ENCODE data around the gene SORBS1. TPM values are rescaled to one million over a fixed set of nuclear protein-coding genes. Genes with fewer than 3 reads are reported as not detected.

Gene SORBS1
- polyA plus RNA-seq, 1 experiment = 0.40 TPM

DNA sequence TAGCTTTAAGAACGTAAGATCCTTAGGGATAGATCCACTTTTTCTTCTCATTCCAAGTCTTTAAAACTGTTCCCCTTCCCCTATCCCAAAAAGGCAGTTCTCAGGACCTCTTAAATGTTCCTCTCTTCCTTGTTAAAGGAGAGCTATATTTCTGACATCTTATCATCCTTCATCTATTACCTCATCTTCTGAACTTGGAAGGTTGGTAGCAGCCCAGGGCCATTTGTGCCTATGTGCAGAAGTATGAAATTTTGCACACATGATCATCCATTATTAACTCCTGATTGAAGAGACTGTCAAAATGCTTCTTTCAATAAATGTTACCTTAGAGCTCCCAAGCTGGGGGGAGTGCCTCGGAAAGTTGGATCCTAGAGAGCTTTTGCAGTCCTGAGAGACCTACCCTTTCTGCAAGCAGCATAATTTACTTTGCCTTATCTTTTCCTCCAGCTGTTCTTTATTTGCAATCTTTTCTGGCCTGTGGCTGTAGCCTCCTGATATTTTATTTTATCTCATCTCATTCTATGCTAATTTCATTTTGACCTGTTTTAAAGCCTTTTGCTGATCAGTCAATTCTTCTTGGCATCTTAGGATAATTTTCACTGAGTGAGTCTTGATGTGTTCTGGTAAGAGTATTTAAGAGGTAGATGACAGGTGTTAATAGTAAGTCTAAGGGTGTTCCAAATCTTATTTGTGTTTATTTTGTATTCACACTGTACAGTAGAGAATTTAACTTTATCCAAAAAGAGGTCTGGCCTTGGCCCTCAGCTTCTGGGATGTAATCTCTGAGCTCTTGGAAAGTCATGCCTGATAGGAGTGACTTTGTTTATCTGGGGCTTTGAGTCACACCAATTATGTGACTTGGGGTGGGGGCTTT is 135.3 kb downstream of the SORBS1 start:
- CTCF ChIA-PET = interaction anchor here (0.6 to 1.7 kb wide), 5 partner anchors 8 to 180 kb away, joined by 3 to 6 read pairs (median 4); no protein-coding TSS in a partner anchor
- POLR2A ChIA-PET = no interaction called here
- H3K9me3 ChIP-seq (ENCODE audit: control insufficient read depth, insufficient read depth, low read length) = no peaks in the 10 kb centered on the region
- peaks cover 5% of the 10 kb centered on the region for H3K27me3 ChIP-seq (ENCODE audit: control insufficient read depth, insufficient read depth, low read length)
- no peak overlapping the region for H3K4me3 ChIP-seq (ENCODE audit: low read depth, low read length)
- DNase-seq (ENCODE audit: low read depth, low spot score) = no peak
- TF ChIP-seq, protein P1, sequence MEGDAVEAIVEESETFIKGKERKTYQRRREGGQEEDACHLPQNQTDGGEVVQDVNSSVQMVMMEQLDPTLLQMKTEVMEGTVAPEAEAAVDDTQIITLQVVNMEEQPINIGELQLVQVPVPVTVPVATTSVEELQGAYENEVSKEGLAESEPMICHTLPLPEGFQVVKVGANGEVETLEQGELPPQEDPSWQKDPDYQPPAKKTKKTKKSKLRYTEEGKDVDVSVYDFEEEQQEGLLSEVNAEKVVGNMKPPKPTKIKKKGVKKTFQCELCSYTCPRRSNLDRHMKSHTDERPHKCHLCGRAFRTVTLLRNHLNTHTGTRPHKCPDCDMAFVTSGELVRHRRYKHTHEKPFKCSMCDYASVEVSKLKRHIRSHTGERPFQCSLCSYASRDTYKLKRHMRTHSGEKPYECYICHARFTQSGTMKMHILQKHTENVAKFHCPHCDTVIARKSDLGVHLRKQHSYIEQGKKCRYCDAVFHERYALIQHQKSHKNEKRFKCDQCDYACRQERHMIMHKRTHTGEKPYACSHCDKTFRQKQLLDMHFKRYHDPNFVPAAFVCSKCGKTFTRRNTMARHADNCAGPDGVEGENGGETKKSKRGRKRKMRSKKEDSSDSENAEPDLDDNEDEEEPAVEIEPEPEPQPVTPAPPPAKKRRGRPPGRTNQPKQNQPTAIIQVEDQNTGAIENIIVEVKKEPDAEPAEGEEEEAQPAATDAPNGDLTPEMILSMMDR (IDR thresholded peaks at IDR 0.05; ENCODE audit: low read depth, low read length) = no peak
- no peak overlapping the region for H3K27ac ChIP-seq (ENCODE audit: low read depth, low read length)

DNA sequence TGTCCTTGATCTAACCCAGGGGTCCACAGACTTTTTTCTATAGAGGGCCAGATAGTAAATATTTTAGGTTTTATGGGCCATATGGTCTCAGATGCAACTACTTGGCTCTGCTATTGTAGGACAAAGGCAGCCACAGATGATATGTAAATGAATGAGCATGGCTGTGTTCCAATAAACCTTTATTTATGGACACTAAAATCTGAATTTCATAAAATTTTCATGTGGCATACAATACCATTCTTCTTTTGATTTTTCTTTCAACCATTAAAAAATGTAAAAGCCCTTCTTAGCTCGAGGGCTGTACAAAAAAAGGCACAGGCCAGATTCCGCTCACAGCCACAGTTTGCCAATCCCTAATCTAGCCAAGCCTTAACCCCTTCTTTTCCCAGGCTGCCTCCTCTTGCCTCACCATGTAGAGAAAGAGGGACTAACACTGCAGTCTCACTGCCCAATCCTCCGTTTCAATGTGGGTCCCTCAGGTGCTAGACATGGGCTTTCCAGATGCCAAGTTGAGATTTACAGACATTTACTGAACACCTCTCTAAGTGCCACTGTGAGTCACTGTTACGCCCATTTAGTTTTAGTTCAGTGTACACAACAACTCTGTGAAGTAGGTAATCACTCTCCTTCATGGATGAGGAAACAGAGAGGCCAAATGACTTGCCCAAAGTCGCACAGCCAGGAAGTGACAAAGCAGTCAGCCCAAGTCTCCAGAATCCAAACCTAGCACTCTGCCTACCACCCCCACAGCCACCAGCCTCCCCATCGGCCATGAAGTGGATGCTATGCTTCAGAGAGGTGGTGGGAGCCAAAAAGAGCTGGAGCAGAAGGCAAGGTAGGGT is 137.8 kb downstream of the SORBS1 start:
- ChIA-PET CTCF (no interaction called here), POLR2A (no interaction called here)
- TF ChIP-seq, protein P1 (IDR thresholded peaks at IDR 0.05; ENCODE audit: low read depth, low read length) = no peak
- Histone ChIP-seq H3K9me3 (ENCODE audit: control insufficient read depth, insufficient read depth, low read length) (no peaks in the 10 kb centered on the region), H3K4me3 (ENCODE audit: low read depth, low read length) (no peak overlapping the region), H3K27ac (ENCODE audit: low read depth, low read length) (no peak overlapping the region), H3K27me3 (ENCODE audit: control insufficient read depth, insufficient read depth, low read length) (peaks cover 3% of the 10 kb centered on the region)
- no peak for DNase-seq (ENCODE audit: low read depth, low spot score)

DNA sequence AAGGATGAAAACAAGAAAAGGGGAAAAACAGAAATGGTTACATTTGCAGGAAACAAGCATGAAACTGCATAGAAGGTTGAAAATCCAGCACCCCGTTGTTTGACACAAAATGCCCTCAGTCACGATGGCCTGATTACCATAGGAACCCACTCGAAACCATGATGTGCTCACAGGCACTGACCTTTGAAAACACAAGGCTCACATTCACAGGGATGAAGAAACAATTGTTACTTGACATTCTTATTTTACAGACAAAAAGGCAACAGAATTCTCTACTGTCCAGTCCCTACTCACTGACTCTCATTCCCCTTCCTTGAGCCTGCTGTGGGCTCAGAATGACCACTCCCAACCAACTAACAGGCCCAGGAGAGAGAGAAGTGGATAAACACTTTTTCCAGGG is 138.9 kb downstream of the SORBS1 start:
- no peak for DNase-seq (ENCODE audit: low read depth, low spot score)
- ChIA-PET POLR2A (no interaction called here), CTCF (no interaction called here)
- H3K4me3 ChIP-seq (ENCODE audit: low read depth, low read length) = no peak overlapping the region
- H3K27me3 ChIP-seq (ENCODE audit: control insufficient read depth, insufficient read depth, low read length) = no peaks in the 10 kb centered on the region
- TF ChIP-seq, protein P1 (IDR thresholded peaks at IDR 0.05; ENCODE audit: low read depth, low read length) = no peak
- H3K27ac ChIP-seq (ENCODE audit: low read depth, low read length) = no peak overlapping the region
- no peaks in the 10 kb centered on the region for H3K9me3 ChIP-seq (ENCODE audit: control insufficient read depth, insufficient read depth, low read length)

DNA sequence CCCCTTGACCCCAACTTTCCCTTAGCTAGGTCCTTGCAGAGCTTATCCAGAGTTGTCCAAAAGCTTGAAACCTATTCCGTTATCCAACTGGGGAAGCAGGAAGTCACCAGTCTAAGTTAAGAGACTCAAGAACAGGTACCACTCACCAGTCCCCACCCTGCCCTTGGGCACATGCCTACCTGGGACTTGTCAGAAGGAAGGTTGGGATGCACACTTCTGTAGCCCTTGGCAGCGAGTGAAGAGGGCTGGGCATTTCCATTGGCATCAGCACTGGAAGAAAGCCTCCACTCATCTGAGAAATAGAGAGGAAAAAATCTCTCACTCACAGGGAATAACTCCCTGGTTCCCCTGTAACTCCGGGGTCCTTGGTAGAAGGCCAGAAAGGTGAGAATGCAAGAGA is 139.4 kb downstream of the SORBS1 start:
- Histone ChIP-seq H3K27me3 (ENCODE audit: control insufficient read depth, insufficient read depth, low read length) (no peaks in the 10 kb centered on the region), H3K9me3 (ENCODE audit: control insufficient read depth, insufficient read depth, low read length) (no peaks in the 10 kb centered on the region), H3K4me3 (ENCODE audit: low read depth, low read length) (no peak overlapping the region), H3K27ac (ENCODE audit: low read depth, low read length) (no peak overlapping the region)
- DNase-seq (ENCODE audit: low read depth, low spot score) = no peak
- ChIA-PET CTCF (no interaction called here), POLR2A (no interaction called here)
- TF ChIP-seq, protein P1 (IDR thresholded peaks at IDR 0.05; ENCODE audit: low read depth, low read length) = no peak
